ENCODE data around the gene ZC2HC1C.

- TF ChIP-seq POLR2A (IDR thresholded peaks at IDR 0.05) (peak in 1 of 2 donors; percentile 55), POLR2AphosphoS5 (IDR thresholded peaks at IDR 0.05) (peak; percentile 74 to 89 (median 88)), EP300 (IDR thresholded peaks at IDR 0.05) (no peak)
- TF ChIP-seq, protein P1, sequence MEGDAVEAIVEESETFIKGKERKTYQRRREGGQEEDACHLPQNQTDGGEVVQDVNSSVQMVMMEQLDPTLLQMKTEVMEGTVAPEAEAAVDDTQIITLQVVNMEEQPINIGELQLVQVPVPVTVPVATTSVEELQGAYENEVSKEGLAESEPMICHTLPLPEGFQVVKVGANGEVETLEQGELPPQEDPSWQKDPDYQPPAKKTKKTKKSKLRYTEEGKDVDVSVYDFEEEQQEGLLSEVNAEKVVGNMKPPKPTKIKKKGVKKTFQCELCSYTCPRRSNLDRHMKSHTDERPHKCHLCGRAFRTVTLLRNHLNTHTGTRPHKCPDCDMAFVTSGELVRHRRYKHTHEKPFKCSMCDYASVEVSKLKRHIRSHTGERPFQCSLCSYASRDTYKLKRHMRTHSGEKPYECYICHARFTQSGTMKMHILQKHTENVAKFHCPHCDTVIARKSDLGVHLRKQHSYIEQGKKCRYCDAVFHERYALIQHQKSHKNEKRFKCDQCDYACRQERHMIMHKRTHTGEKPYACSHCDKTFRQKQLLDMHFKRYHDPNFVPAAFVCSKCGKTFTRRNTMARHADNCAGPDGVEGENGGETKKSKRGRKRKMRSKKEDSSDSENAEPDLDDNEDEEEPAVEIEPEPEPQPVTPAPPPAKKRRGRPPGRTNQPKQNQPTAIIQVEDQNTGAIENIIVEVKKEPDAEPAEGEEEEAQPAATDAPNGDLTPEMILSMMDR (IDR thresholded peaks at IDR 0.05) = no peak
Measured at GRCh38 chr14:75050852-75051555, 18.4 kb upstream of the ZC2HC1C start, which contains the start of gene MLH3.
